Measurements from ENCODE around the gene ZNF492.
"Not testable (repeated sequence)": the region's sequence is repeated elsewhere in the genome, so short reads cannot be mapped to it uniquely, and the experiment has no call there.

ZNF492 gene

DNA sequence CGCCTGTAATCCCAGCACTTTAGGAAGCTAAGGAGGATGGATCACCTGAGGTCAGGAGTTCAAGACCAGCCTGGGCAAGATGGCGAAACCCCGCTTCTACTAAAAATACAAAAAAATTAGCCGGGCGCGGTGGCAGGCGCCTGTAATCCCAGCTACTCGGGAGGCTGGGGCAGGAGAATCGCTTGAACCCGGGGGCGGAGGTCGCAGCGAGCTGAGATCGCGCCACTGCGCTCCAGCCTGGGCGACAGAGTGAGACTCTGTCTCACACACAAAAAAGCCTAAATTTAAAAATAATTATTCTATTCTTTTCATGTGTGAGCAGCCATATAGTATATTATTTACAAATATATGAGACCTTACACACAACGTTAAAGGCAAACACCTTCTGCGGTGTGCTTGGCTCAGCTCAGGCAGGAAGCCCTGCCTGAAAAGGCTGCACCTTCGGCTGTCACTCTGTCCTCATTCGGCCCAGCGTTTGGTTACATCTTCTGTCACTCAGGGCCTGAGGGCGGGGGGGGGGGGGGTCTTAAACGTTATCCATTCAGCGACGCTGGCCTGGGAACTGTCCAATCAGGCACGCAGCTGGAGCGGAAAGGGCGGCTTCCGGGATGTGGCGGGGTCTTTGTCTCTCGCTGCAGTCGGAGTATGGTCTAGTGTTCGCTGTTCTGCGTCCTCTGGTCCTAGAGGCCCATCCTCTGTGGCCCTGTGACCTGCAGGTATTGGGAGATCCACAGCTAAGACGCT is at the start of gene ZNF492:
TSS of gene ZNF492 (plus strand) at position 619 of the 744 bp plus-strand sequence. CDS start 19,076 bp downstream, outside the sequence.
- H3K36me3 ChIP-seq (ENCODE audit: insufficient read depth, low read length); H3K9me3 ChIP-seq (ENCODE audit: low read length); H3K4me1 ChIP-seq (ENCODE audit: insufficient read depth, low read length); H3K9ac ChIP-seq (ENCODE audit: low read length); H3K27ac ChIP-seq (ENCODE audit: low read depth, low read length); H3K27me3 ChIP-seq (ENCODE audit: control insufficient read depth in 1 of 2, insufficient read depth in 2 of 2, low read length in 2 of 2): not testable (repeated sequence)
- H3K4me3 ChIP-seq (ENCODE audit: low read depth in 1 of 2, low read length in 2 of 2) = peak within 1 kb of the TSS; percentile 68 to 82

DNA sequence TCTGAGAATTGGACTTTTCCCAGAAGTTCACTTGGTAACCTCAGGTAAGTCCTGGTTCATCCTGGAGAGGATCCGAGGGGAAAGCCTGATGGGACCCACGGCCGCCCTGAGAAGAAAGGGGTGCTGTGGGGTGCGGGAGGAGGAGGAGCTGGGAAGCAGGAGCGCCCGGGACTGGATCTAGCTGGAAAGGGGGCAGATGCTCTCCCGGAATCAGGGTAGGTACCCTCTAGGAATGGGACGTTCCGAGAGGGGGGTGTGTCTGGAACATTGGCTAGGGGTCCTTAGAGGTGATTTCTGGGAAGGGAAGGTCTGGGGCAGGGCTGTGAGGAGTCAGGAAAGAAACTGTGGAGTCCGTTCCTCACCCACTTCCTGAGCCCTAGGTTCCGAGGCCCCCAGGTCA is 38.7 kb upstream of the ZNF492 start:
- no peaks in the 10 kb centered on the region for H3K27me3 ChIP-seq (ENCODE audit: control insufficient read depth in 1 of 2, insufficient read depth in 2 of 2, low read length in 2 of 2)
- H3K36me3 ChIP-seq (ENCODE audit: insufficient read depth, low read length) = no peaks in the 10 kb centered on the region
- no peaks in the 10 kb centered on the region for H3K4me1 ChIP-seq (ENCODE audit: insufficient read depth, low read length)
- H3K9ac ChIP-seq (ENCODE audit: low read length) = no peak overlapping the region
- H3K9me3 ChIP-seq (ENCODE audit: low read length) = no peaks in the 10 kb centered on the region
- no peak overlapping the region for H3K4me3 ChIP-seq (ENCODE audit: low read depth in 1 of 2, low read length in 2 of 2)
- no peak overlapping the region for H3K27ac ChIP-seq (ENCODE audit: low read depth, low read length)

GRCh38 chr19:22595918-22596341 is 38.2 kb upstream of the ZNF492 start:
- H3K27me3 ChIP-seq (ENCODE audit: control insufficient read depth in 1 of 2, insufficient read depth in 2 of 2, low read length in 2 of 2) = no peaks in the 10 kb centered on the region
- H3K36me3 ChIP-seq (ENCODE audit: insufficient read depth, low read length) = no peaks in the 10 kb centered on the region
- no peak overlapping the region for H3K27ac ChIP-seq (ENCODE audit: low read depth, low read length)
- no peak overlapping the region for H3K4me3 ChIP-seq (ENCODE audit: low read depth in 1 of 2, low read length in 2 of 2)
- no peak overlapping the region for H3K9ac ChIP-seq (ENCODE audit: low read length)
- H3K9me3 ChIP-seq (ENCODE audit: low read length) = no peaks in the 10 kb centered on the region
- H3K4me1 ChIP-seq (ENCODE audit: insufficient read depth, low read length) = no peaks in the 10 kb centered on the region

GRCh38 chr19:22600690-22601648 is 33.2 kb upstream of the ZNF492 start:
- no peak overlapping the region for H3K9ac ChIP-seq (ENCODE audit: low read length)
- no peak overlapping the region for H3K4me3 ChIP-seq (ENCODE audit: low read depth in 1 of 2, low read length in 2 of 2)
- H3K27ac ChIP-seq (ENCODE audit: low read depth, low read length) = no peak overlapping the region
- no peaks in the 10 kb centered on the region for H3K9me3 ChIP-seq (ENCODE audit: low read length)
- no peaks in the 10 kb centered on the region for H3K36me3 ChIP-seq (ENCODE audit: insufficient read depth, low read length)
- no peaks in the 10 kb centered on the region for H3K27me3 ChIP-seq (ENCODE audit: control insufficient read depth in 1 of 2, insufficient read depth in 2 of 2, low read length in 2 of 2)
- H3K4me1 ChIP-seq (ENCODE audit: insufficient read depth, low read length) = no peaks in the 10 kb centered on the region

DNA sequence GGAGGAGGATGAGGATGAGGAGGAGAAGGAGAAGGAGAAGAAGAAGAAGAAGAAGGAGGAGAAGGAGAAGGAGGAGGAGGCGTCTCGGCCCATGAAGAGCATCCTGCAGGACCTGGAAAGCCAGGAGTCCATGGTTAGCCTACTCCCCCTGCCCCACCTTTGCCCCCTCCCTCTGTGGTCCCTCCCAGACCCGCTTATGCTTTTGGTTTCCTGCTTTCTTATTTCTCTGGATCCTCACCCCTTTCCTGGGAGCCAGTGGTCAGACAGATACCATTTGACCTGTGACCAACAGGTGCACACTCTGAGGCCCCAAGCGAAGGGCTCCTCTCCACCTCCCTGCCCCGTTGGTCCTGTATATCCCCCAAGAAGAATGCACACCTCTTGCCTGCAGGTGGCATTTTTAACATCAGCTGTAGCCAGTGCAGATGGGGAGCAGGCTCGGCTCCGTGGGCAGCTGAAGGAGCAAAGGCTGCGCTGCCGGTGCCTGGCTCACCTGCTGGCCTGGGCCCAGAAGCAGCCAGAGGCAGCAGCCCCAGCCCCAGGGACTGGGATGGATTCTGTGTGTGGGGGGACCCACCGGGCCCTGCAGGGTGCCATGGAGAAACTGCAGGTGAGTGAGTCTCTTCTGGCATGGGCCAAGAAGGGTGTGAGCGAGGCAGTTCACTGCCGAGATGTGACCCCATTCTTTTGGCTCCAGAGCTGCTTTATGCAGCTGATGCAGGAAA is 32.1 kb upstream of the ZNF492 start:
- Histone ChIP-seq H3K4me1 (ENCODE audit: insufficient read depth, low read length) (no peaks in the 10 kb centered on the region), H3K27me3 (ENCODE audit: control insufficient read depth in 1 of 2, insufficient read depth in 2 of 2, low read length in 2 of 2) (no peaks in the 10 kb centered on the region), H3K36me3 (ENCODE audit: insufficient read depth, low read length) (no peaks in the 10 kb centered on the region), H3K4me3 (ENCODE audit: low read depth in 1 of 2, low read length in 2 of 2) (no peak overlapping the region), H3K27ac (ENCODE audit: low read depth, low read length) (no peak overlapping the region), H3K9ac (ENCODE audit: low read length) (no peak overlapping the region), H3K9me3 (ENCODE audit: low read length) (no peaks in the 10 kb centered on the region)

DNA sequence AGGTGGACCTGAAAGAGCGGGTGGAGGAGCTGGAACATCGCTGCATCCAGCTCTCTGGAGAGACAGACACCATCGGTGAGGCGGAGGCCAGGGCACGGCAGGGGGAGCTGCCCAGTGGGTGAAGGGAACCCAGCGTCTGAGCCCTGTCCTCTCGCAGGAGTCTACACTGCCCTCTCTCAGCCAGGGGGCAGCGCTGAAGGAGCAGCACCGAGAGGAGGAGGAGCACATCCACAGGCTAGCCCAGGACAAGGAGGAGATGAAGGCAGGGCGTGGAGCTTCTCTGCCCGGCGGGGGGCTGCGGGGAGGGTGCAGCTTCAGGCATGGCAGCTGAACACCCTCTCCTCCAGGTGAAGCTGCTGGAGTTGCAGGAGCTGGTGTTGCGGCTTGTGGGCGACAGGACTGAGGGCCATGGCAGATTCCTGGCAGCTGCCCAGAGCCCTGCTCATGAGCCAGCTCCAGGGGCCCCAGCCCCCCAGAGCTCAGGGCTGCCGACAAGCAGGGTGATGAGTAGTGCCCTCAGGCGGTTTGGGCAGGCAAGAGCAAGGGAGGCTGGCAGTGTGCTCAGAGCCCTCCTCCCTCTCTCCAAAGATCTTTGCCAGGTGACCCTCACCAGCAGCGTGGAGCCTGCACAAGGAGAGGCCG is 31.4 kb upstream of the ZNF492 start:
- Histone ChIP-seq H3K9ac (ENCODE audit: low read length) (no peak overlapping the region), H3K27me3 (ENCODE audit: control insufficient read depth in 1 of 2, insufficient read depth in 2 of 2, low read length in 2 of 2) (no peaks in the 10 kb centered on the region), H3K36me3 (ENCODE audit: insufficient read depth, low read length) (no peaks in the 10 kb centered on the region), H3K9me3 (ENCODE audit: low read length) (no peaks in the 10 kb centered on the region), H3K4me3 (ENCODE audit: low read depth in 1 of 2, low read length in 2 of 2) (no peak overlapping the region), H3K4me1 (ENCODE audit: insufficient read depth, low read length) (no peaks in the 10 kb centered on the region), H3K27ac (ENCODE audit: low read depth, low read length) (no peak overlapping the region)

- H3K9ac ChIP-seq (ENCODE audit: low read length) = no peak overlapping the region
- no peaks in the 10 kb centered on the region for H3K27me3 ChIP-seq (ENCODE audit: control insufficient read depth in 1 of 2, insufficient read depth in 2 of 2, low read length in 2 of 2)
- no peak overlapping the region for H3K4me3 ChIP-seq (ENCODE audit: low read depth in 1 of 2, low read length in 2 of 2)
- H3K27ac ChIP-seq (ENCODE audit: low read depth, low read length) = no peak overlapping the region
- H3K36me3 ChIP-seq (ENCODE audit: insufficient read depth, low read length) = no peaks in the 10 kb centered on the region
- H3K9me3 ChIP-seq (ENCODE audit: low read length) = no peaks in the 10 kb centered on the region
- no peaks in the 10 kb centered on the region for H3K4me1 ChIP-seq (ENCODE audit: insufficient read depth, low read length)
These were observed 30.3 kb upstream of the ZNF492 start for GRCh38 chr19:22603518-22604440.

DNA sequence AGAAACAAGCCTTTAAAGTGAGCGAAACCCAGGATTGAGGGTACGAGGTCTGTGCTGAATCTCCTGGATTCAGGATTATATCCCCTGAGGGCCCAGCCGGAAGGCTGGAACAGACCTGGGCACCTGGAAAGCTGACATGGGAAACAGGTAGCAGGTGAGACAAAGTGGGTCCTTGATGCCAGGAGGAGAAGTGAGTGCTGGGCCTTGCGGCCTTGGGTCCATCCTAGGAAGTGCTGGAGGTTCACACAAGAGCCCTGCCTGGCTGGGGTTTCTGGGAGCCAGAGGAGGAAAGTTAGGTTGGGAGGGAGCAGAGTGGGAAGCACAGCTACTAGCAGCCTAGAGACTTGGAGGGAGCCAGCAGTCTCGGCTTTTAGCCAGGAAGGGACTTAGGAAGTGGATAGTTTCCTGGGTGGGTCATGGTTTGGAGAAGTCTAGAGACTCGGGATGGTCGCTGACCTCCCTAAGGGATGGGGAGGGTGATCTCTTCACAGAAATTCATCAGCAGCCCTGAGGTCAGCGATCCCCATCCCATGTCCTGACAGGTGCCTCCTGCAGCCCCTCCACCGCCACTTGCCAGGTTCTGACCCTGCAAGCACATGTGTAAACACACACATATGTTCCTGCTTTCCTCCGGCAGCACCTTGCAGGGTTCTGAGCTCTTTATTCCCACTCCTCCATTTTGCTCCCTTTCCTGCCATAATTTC is 29.4 kb upstream of the ZNF492 start:
- no peak overlapping the region for H3K27ac ChIP-seq (ENCODE audit: low read depth, low read length)
- H3K36me3 ChIP-seq (ENCODE audit: insufficient read depth, low read length) = no peaks in the 10 kb centered on the region
- H3K4me1 ChIP-seq (ENCODE audit: insufficient read depth, low read length) = no peaks in the 10 kb centered on the region
- no peak overlapping the region for H3K4me3 ChIP-seq (ENCODE audit: low read depth in 1 of 2, low read length in 2 of 2)
- H3K27me3 ChIP-seq (ENCODE audit: control insufficient read depth in 1 of 2, insufficient read depth in 2 of 2, low read length in 2 of 2) = no peaks in the 10 kb centered on the region
- no peaks in the 10 kb centered on the region for H3K9me3 ChIP-seq (ENCODE audit: low read length)
- H3K9ac ChIP-seq (ENCODE audit: low read length) = no peak overlapping the region

- H3K4me1 ChIP-seq (ENCODE audit: insufficient read depth, low read length) = no peaks in the 10 kb centered on the region
- no peaks in the 10 kb centered on the region for H3K9me3 ChIP-seq (ENCODE audit: low read length)
- no peak overlapping the region for H3K27ac ChIP-seq (ENCODE audit: low read depth, low read length)
- no peak overlapping the region for H3K9ac ChIP-seq (ENCODE audit: low read length)
- no peaks in the 10 kb centered on the region for H3K27me3 ChIP-seq (ENCODE audit: control insufficient read depth in 1 of 2, insufficient read depth in 2 of 2, low read length in 2 of 2)
- H3K4me3 ChIP-seq (ENCODE audit: low read depth in 1 of 2, low read length in 2 of 2) = no peak overlapping the region
- no peaks in the 10 kb centered on the region for H3K36me3 ChIP-seq (ENCODE audit: insufficient read depth, low read length)
These were observed 28.6 kb upstream of the ZNF492 start for GRCh38 chr19:22605275-22606211.

All from muscle layer of colon (tissue), 2 donors.